ENCODE results near the gene COL4A4.
"Not testable (repeated sequence)": the region's sequence is repeated elsewhere in the genome, so short reads cannot be mapped to it uniquely, and the experiment has no call there.

Gene COL4A4

GRCh38 chr2:227106845-227107759 is 56.9 kb downstream of the COL4A4 start:
- DNase-seq = peak; percentile 54 to 71

- DNase-seq = peak in 1 of 2 experiments; percentile 34
Observed at GRCh38 chr2:227103583-227103982, 60.4 kb downstream of the COL4A4 start.

DNA sequence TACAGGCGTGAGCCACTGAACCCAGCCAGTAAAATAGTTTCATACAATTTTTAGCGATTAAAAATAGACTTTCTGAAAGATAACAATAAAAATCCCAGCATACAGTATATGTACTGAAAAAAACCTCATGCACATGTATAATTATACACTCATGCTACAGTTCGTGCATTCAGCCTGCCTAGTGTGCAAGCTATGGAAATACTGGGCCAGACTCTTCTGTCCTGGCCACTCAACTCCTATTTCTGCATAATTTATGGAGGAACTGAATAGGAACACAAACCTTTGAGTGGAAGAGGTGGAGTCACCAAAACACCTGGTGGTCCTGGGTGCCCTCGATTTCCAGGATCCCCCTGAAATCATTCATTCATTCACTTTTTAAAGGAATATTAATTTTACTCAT is 64.7 kb downstream of the COL4A4 start:
- DNase-seq = no peak

DNA sequence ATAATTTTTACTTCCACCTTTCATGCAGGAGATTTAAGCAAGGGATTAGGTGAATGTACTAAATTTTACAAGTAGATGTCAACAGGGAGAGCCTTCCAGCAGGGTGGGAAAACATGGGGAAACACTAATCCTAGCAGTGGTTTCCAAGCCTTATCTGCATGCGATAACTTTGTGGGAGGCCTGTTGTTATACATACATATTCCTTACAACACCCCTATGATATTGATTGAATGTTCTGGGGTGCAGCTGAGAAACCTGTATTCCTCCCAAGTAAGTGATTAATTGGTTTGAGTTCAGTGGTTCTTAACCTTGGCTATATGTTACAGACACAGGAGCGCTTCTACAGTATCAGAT is 65.9 kb downstream of the COL4A4 start:
- DNase-seq = no peak

DNA sequence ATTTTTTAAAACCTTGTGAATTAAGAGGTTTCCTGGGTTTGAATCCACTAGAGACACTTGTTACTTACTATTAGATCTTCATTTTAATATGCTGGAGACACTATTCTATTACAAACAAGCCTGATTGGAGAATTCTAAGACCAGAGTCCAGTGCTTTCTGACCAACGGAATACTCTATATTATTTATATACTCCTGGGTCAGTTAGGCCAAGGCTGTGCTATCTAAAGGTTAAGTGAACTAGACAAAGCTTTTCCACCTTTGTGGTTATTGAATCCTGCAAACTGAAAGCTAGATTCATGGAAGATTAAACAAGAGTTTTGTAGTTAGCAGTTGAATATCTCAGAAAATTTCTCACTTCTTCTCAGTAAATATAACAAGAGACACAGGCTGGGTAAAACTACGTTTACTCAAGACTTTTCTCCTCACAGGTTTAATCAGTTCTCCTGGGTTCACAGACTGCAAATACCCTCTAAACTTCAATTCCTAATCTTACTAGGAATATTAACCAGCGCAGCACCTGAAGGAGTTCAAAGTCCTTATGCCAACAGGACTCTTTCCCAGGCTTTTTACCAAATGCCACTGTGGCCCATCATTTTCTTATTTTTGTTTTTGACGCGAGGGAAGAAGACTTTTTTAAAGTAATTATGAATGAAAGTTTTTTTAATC is 66.4 kb downstream of the COL4A4 start:
- DNase-seq = no peak

- no peak for DNase-seq
Observed at GRCh38 chr2:227095346-227095745, 68.7 kb downstream of the COL4A4 start.

GRCh38 chr2:227082286-227082685 is 81.7 kb downstream of the COL4A4 start:
- no peak for DNase-seq

- no peak for DNase-seq
Observed at GRCh38 chr2:227079726-227080125, 84.3 kb downstream of the COL4A4 start.

DNA sequence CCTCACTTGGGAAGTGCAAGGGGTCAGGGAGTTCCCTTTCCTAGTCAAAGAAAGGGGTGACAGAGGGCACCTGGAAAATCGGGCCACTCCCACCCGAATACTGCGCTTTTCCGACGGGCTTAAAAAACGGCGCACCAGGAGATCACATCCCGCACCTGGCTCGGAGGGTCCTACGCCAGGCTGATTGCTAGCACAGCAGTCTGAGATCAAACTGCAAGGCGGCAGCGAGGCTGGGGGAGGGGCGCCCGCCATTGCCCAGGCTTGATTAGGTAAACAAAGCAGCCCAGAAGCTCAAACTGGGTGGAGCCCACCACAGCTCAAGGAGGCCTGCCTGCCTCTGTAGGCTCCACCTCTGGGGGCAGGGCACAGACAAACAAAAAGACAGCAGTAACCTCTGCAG is 98.9 kb downstream of the COL4A4 start:
- DNase-seq = not testable (repeated sequence)

- DNase-seq = no peak
Observed at GRCh38 chr2:227058888-227059399, 105.1 kb downstream of the COL4A4 start.

GRCh38 chr2:227057743-227058447 is 106.1 kb downstream of the COL4A4 start:
- no peak for DNase-seq

DNA sequence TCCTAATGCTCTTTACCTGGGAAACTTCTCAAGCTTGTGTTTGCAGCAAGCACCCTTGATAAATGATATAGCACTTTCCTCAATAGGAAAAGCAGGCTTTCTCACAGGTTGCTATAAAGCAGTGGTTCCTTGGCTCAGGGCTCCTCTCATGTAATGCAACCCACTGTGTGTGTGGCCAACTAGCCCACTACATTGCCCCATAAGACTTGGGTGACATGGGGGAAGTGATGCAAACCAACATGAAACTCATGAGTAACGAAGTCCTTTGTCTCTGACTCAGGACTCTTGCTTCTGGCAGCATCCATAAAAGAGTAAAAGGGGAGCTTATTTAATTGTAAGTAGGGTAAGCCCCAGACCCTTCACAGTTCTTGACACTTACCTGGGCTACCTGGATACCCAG is 106.9 kb downstream of the COL4A4 start:
- DNase-seq = no peak

GRCh38 chr2:227054006-227054405 is 110.0 kb downstream of the COL4A4 start:
- no peak for DNase-seq

GRCh38 chr2:227052879-227053278 is 111.1 kb downstream of the COL4A4 start:
- no peak for DNase-seq

DNA sequence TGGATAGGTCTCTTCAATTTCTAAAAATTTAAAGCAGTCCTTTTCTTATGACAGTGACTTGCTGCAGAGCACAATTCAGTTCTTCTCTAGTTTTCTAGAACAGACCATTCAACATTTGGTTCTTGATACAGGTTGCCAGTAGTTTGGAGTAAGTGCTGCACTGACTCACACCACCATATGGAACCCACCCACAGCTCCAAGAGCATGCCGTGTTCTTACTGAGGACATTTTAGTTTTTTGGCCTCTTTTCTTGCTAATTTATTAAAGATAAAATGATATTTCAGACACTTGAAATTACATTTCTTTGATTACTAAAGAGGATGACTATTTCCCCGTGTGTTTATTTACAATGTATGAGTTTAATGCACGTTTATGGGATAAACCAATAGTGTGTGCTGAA is 120.0 kb downstream of the COL4A4 start:
- peak in 1 of 2 experiments; percentile 42 for DNase-seq

DNA sequence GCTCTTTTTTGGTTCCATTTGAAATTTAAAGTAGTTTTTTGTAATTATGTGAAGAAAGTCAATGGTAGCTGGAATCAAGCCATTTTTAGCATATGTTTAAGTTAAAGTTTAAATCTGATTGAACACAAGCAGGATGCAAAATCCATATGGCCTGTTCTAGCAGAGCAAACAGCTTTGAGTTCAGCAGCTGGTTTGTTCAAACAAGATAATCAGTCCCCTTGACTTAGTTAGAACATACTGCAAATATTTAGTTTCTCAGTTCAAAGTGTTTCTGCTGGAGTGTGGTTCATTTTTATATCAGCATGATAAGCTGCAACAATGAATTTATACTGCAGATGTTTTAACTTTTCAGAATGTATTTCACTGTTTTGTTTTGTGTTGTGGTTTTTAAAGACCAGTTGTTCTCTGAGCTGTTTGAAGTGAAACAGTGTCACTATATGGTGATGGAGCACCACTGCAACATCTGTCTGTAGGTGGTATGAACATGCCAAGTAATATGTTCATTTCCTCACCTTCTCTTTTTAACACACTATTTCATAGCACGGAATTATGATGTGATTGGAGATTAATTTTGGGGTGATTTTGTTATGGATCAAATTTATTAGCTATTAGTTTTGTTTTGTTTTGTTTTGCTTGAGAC is 125.3 kb downstream of the COL4A4 start:
- no peak for DNase-seq

DNA sequence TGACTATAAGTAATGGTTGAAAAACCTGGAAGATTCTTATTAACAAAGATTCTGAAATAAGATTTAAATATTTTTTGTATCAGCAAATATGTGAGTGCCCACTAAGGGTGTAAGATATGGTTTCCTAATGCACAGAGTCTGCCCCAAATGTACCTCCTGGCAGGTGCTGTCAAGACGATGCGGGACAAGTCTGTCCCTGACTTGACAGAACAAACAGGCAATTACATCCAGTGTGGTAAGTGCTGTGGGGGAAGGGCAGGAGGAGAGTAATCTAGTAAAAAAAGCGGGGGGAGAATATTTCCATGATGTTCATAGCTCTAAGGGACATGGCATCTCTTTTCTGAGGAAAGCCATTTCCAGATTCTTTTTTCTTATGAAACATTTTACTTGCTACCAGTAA is 127.5 kb downstream of the COL4A4 start:
- DNase-seq = no peak

GRCh38 chr2:227035711-227036367 is 128.2 kb downstream of the COL4A4 start:
- no peak for DNase-seq

GRCh38 chr2:227033471-227034148 is 130.4 kb downstream of the COL4A4 start:
- peak in 1 of 2 experiments; percentile 24 for DNase-seq

- DNase-seq = no peak
Observed at GRCh38 chr2:227031379-227031778, 132.6 kb downstream of the COL4A4 start.

- DNase-seq = no peak
Observed at GRCh38 chr2:227030789-227031188, 133.2 kb downstream of the COL4A4 start.
